Measurements from ENCODE around the gene NEDD4L. TPM values are rescaled to one million over a fixed set of nuclear protein-coding genes. Genes with fewer than 3 reads are reported as not detected.

Gene NEDD4L
- total and polyA plus RNA-seq, 2 experiments from 2014 or later = 36.2 to 72.3 TPM

- TF ChIP-seq, protein P1, sequence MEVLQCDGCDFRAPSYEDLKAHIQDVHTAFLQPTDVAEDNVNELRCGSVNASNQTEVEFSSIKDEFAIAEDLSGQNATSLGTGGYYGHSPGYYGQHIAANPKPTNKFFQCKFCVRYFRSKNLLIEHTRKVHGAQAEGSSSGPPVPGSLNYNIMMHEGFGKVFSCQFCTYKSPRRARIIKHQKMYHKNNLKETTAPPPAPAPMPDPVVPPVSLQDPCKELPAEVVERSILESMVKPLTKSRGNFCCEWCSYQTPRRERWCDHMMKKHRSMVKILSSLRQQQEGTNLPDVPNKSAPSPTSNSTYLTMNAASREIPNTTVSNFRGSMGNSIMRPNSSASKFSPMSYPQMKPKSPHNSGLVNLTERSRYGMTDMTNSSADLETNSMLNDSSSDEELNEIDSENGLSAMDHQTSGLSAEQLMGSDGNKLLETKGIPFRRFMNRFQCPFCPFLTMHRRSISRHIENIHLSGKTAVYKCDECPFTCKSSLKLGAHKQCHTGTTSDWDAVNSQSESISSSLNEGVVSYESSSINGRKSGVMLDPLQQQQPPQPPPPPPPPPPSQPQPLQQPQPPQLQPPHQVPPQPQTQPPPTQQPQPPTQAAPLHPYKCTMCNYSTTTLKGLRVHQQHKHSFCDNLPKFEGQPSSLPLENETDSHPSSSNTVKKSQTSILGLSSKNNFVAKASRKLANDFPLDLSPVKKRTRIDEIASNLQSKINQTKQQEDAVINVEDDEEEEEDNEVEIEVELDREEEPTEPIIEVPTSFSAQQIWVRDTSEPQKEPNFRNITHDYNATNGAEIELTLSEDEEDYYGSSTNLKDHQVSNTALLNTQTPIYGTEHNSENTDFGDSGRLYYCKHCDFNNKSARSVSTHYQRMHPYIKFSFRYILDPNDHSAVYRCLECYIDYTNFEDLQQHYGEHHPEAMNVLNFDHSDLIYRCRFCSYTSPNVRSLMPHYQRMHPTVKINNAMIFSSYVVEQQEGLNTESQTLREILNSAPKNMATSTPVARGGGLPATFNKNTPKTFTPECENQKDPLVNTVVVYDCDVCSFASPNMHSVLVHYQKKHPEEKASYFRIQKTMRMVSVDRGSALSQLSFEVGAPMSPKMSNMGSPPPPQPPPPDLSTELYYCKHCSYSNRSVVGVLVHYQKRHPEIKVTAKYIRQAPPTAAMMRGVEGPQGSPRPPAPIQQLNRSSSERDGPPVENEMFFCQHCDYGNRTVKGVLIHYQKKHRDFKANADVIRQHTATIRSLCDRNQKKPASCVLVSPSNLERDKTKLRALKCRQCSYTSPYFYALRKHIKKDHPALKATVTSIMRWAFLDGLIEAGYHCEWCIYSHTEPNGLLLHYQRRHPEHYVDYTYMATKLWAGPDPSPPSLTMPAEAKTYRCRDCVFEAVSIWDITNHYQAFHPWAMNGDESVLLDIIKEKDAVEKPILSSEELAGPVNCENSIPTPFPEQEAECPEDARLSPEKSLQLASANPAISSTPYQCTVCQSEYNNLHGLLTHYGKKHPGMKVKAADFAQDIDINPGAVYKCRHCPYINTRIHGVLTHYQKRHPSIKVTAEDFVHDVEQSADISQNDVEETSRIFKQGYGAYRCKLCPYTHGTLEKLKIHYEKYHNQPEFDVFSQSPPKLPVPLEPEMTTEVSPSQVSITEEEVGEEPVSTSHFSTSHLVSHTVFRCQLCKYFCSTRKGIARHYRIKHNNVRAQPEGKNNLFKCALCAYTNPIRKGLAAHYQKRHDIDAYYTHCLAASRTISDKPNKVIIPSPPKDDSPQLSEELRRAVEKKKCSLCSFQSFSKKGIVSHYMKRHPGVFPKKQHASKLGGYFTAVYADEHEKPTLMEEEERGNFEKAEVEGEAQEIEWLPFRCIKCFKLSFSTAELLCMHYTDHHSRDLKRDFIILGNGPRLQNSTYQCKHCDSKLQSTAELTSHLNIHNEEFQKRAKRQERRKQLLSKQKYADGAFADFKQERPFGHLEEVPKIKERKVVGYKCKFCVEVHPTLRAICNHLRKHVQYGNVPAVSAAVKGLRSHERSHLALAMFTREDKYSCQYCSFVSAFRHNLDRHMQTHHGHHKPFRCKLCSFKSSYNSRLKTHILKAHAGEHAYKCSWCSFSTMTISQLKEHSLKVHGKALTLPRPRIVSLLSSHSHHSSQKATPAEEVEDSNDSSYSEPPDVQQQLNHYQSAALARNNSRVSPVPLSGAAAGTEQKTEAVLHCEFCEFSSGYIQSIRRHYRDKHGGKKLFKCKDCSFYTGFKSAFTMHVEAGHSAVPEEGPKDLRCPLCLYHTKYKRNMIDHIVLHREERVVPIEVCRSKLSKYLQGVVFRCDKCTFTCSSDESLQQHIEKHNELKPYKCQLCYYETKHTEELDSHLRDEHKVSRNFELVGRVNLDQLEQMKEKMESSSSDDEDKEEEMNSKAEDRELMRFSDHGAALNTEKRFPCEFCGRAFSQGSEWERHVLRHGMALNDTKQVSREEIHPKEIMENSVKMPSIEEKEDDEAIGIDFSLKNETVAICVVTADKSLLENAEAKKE (CRISPR knock-in tag; IDR thresholded peaks at IDR 0.05) = no peak
- no peak for TF ChIP-seq CREB1 (CRISPR knock-in tag; IDR thresholded peaks at IDR 0.05; ENCODE audit: low read depth)
- TF ChIP-seq POLR2AphosphoS5 (IDR thresholded peaks at IDR 0.05; ENCODE audit: low read depth) = no peak
- TF ChIP-seq STAT1 (IDR thresholded peaks at IDR 0.05; ENCODE audit: unreplicated experiment) = no peak
- TF ChIP-seq, protein P2, sequence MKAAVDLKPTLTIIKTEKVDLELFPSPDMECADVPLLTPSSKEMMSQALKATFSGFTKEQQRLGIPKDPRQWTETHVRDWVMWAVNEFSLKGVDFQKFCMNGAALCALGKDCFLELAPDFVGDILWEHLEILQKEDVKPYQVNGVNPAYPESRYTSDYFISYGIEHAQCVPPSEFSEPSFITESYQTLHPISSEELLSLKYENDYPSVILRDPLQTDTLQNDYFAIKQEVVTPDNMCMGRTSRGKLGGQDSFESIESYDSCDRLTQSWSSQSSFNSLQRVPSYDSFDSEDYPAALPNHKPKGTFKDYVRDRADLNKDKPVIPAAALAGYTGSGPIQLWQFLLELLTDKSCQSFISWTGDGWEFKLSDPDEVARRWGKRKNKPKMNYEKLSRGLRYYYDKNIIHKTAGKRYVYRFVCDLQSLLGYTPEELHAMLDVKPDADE (IDR thresholded peaks at IDR 0.05) = no peak
Observed at GRCh38 chr18:58032233-58032632, 11.8 kb upstream of the NEDD4L start (continued).

DNA sequence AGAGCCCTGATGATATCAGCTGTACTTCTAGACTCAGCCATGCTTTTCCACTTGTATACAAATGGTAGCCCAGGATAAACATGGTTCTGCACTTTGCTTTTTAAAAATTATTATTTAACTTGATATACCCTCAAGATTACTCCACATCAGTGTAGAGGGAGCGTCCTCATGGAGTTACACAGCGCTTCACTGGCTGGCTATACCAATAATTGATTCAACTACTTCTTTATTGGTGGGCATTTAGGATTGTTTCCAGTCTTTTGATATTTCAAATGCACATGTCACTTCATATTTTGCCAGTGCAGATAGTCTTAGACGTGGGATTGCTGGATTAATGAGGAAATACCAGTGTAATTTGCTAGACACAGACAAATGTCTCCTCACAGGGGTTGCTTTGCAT lies 10.8 kb upstream of the NEDD4L start:
- no peaks in the 10 kb centered on the region for H3K9me3 Mint-ChIP-seq
- Histone ChIP-seq H3K4me3 (no peak overlapping the region), H3K4me2 (no peak overlapping the region), H4K20me1 (replicated peaks; ENCODE audit: insufficient read depth) (no peaks in the 10 kb centered on the region), H3K79me2 (replicated peaks; ENCODE audit: insufficient read depth) (no peaks in the 10 kb centered on the region), H3F3A (replicated peaks; ENCODE audit: low read depth) (no peaks in the 10 kb centered on the region), H2AFZ (peak overlapping the region; percentile 59; the same call in 1 of the 2 replicates), H3K9me2 (ENCODE audit: insufficient read depth) (no peaks in the 10 kb centered on the region; the same call in 1 of the 2 replicates), H3K4me1 (ENCODE audit: insufficient read depth) (no peaks in the 10 kb centered on the region), H3K27me3 (ENCODE audit: insufficient read depth) (no peaks in the 10 kb centered on the region), H3K27ac (ENCODE audit: low read depth) (no peak overlapping the region), H3K36me3 (ENCODE audit: insufficient read depth) (no peaks in the 10 kb centered on the region)
- no peaks in the 10 kb centered on the region for H3K36me3 Mint-ChIP-seq (ENCODE audit: low read depth)
- TF ChIP-seq ZNF114 (CRISPR knock-in tag; IDR thresholded peaks at IDR 0.05) (no peak), POLR2AphosphoS5 (IDR thresholded peaks at IDR 0.05; ENCODE audit: low read depth) (no peak), NANOG (IDR thresholded peaks at IDR 0.05; ENCODE audit: borderline replicate concordance) (no peak), ZNF331 (CRISPR knock-in tag; IDR thresholded peaks at IDR 0.05; ENCODE audit: low read depth) (no peak), CREB1 (CRISPR knock-in tag; IDR thresholded peaks at IDR 0.05; ENCODE audit: low read depth) (no peak), EZH2phosphoT487 (IDR thresholded peaks at IDR 0.05; ENCODE audit: unreplicated experiment) (no peak), JUNB (IDR thresholded peaks at IDR 0.05; ENCODE audit: unreplicated experiment) (no peak), STAT1 (IDR thresholded peaks at IDR 0.05; ENCODE audit: unreplicated experiment) (no peak), EZH2 (IDR thresholded peaks at IDR 0.05; ENCODE audit: low read depth, unreplicated experiment) (no peak)
- TF ChIP-seq, protein P2 (IDR thresholded peaks at IDR 0.05) = no peak
- TF ChIP-seq, protein P3, sequence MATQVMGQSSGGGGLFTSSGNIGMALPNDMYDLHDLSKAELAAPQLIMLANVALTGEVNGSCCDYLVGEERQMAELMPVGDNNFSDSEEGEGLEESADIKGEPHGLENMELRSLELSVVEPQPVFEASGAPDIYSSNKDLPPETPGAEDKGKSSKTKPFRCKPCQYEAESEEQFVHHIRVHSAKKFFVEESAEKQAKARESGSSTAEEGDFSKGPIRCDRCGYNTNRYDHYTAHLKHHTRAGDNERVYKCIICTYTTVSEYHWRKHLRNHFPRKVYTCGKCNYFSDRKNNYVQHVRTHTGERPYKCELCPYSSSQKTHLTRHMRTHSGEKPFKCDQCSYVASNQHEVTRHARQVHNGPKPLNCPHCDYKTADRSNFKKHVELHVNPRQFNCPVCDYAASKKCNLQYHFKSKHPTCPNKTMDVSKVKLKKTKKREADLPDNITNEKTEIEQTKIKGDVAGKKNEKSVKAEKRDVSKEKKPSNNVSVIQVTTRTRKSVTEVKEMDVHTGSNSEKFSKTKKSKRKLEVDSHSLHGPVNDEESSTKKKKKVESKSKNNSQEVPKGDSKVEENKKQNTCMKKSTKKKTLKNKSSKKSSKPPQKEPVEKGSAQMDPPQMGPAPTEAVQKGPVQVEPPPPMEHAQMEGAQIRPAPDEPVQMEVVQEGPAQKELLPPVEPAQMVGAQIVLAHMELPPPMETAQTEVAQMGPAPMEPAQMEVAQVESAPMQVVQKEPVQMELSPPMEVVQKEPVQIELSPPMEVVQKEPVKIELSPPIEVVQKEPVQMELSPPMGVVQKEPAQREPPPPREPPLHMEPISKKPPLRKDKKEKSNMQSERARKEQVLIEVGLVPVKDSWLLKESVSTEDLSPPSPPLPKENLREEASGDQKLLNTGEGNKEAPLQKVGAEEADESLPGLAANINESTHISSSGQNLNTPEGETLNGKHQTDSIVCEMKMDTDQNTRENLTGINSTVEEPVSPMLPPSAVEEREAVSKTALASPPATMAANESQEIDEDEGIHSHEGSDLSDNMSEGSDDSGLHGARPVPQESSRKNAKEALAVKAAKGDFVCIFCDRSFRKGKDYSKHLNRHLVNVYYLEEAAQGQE (IDR thresholded peaks at IDR 0.05; ENCODE audit: unreplicated experiment) = no peak
- H3K4me1 Mint-ChIP-seq = no peaks in the 10 kb centered on the region
- ATAC-seq = no peak
- no peak for DNase-seq (ENCODE audit: low spot score)
- no peak overlapping the region for H3K4me3 Mint-ChIP-seq
- H3K27me3 Mint-ChIP-seq (ENCODE audit: insufficient read depth, low read depth, poor library complexity) = no peaks in the 10 kb centered on the region
- no peak overlapping the region for H3K27ac Mint-ChIP-seq
